ENCODE measurements around the gene TAAR1.

DNA sequence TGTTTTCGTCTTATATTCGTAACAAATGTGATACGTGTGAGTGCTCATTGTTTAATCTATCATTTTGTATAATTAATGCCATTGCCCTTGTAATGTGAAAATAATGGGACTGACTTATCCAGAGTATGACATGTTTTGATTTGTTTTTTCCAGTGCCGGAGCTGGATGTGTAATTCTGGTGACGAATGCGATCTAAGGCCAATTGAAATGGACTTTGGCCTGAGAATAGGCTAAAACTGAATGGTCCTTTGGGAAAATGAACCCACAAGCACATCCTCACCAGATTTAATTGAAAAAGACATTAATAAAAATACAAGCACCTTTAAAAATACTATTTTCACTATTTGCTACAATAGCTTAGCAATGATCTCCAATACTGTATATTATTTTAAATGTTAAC is 62.8 kb downstream of the TAAR1 start:
- TF ChIP-seq CTCF (IDR thresholded peaks at IDR 0.05) (no peak), POLR2A (IDR thresholded peaks at IDR 0.05) (no peak)

Measured in uterus (tissue), 2 donors.